HK-2 (cell line): ENCODE results near the gene PRR14L.
A peak's percentile ranks its signal among the peaks of the same experiment; 100 is the strongest.
"Not testable (repeated sequence)": the region's sequence is repeated elsewhere in the genome, so short reads cannot be mapped to it uniquely, and the experiment has no call there.

Experiments
- DNase-seq: peaks from one replicate; pipeline ENCODE4 v3.0.0-alpha.2; 2018; ENCODE audit not compliant: unreplicated experiment

The PRR14L gene

DNA sequence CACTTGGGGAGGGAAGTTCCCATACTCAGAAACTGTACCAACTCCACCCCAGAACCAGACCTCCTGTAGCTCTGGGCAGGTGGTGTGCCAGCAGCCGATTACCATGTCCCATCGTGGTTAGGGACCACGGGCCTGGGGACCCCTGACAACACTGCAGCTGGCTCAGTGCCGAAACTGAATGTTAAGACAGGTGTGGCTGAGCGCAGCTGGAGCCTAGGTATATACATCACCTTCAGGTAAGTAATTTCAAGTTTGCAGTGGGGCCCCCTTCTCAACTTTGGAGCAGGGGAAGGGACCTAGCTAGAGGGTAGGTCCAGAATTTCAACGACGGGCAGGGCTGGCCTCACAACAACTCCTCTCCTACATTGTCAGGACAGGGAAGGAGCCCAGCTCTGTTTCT lies 67.2 kb downstream of the PRR14L start:
- DNase-seq = no peak

- no peak for DNase-seq
These were observed 68.3 kb downstream of the PRR14L start for GRCh38 chr22:31681349-31682345.

DNA sequence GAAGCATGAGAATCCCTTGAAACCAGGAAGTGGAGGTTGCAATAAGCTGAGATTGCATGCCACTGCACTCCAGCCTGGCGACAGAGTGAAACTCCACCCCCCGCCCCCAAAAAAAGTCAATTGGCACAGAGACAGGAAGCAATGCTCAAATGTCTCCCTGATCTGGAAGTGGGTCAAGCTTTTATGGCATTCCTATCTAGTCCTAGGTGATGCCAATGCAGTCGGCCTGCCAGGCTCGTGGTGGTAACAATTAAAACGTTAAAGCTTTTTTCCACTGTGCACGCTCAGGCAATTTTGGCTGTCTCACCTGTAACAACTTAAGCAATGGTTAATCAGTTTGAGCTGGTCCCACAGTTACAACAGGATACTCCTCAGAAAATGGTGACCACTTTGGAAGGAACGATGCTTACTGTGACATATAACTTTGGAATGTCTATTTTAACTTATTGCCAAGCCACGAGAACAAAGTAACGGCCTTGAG lies 69.0 kb downstream of the PRR14L start:
- DNase-seq = peak; percentile 18

DNA sequence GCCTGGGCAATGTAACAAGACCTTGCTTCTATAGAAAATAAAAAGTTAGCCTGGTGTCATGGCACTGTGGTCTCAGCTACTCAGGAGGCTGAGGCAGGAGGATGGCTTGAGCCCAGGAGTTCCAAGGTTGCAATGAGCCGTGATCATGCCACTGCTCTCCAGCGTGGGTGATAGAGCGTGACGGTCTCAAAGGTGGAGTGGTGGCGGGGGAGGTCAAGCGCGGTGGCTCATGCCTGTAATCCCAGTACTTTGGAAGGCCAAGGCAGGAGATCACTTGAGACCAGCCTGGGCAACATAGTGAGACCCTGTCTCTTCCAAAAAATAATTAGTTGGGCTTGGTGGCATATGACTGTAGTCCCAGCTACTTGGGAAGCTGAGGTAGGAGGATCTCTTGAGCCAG lies 71.2 kb downstream of the PRR14L start:
- no peak for DNase-seq

GRCh38 chr22:31676700-31677099 lies 73.2 kb downstream of the PRR14L start:
- DNase-seq = no peak

- not testable (repeated sequence) for DNase-seq
These were observed 75.7 kb downstream of the PRR14L start for GRCh38 chr22:31674219-31674618.

DNA sequence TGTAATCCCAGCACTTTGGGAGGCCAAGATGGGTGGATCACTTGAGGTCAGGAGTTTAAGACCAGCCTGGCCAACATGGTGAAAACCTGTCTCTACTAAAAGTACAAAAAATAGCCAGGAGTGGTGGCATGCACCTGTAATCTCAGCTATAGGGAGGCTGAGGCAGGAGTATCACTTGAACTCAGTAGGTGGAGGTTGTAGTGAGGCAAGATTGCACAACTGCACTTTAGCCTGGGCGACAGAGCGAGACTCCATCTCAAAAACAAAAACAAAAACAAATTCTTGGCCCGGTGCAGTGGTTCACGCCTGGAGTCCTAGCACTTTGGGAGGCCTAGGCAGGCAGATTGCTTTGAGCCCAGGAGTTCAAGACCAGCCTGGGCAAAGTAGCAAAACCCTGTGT lies 81.1 kb downstream of the PRR14L start:
- not testable (repeated sequence) for DNase-seq

- DNase-seq = no peak
These were observed 87.3 kb downstream of the PRR14L start for GRCh38 chr22:31662668-31663037.

GRCh38 chr22:31661851-31662667 lies 87.9 kb downstream of the PRR14L start, which contains the start of gene PISD:
TSS of gene PISD (minus strand) at chr22:31662215. CDS start at chr22:31662208, 7 bp downstream.
- peak; percentile 95 for DNase-seq

DNA sequence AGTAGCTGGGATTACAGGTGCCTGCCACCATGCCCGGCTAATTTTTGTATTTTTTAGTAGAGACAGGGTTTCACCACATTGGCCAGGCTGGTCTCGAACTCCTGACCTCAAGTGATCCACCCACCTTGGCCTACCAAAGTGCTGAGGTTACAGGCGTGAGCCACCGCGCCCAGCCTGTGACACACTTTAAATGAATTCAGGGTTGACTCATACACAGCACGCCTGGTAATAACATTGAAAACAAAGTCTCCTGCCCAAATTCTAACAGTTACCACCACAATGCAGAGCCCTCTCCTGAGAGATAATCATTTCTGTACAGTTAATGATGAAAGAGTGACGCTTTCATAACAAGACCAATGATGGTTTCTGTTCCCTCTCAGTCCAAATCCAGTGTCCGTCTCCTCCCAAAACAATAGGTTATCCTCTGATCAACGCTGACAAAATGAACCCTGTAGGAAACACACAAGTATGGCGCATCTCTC lies 89.0 kb downstream of the PRR14L start:
- DNase-seq = peak; percentile 63

- no peak for DNase-seq
These were observed 90.7 kb downstream of the PRR14L start for GRCh38 chr22:31659246-31659645.

DNA sequence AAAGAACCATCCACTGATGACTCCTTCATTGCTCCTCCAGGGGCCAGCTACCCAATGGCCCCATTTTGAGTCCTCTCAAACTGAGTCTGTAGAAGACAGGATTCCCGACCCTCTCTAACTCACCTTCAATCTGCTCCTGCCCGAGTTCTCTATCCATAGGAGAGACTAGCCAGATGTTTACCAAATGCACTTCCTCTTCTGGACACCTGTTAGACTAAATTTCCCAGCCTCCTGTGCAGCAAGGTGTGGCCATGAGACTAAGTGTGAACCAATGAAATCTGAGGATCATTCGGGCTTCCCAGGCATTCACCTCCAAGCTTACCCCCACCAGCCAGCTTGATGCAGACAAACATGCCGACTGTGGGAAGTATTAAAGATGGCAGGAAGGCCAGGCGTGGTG lies 95.5 kb downstream of the PRR14L start:
- no peak for DNase-seq

DNA sequence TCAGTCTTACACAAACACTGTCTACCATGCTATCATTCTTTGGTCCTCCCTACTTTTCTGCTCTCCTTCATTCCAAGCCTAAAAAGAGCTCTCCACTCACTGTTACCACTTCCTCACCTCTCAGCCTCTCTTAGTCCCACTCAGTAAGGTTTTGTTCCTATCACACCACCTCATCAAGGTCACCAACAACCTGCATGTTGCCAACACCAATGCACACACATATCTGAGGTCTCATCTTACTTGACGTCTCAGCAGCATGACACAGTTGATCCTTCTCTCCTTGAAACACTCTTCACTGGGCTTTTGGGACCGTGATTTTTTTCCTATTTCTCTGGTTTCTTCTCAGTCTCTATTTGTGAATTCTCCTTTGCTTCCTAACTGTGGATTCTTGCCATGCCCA lies 96.0 kb downstream of the PRR14L start:
- DNase-seq = no peak

DNA sequence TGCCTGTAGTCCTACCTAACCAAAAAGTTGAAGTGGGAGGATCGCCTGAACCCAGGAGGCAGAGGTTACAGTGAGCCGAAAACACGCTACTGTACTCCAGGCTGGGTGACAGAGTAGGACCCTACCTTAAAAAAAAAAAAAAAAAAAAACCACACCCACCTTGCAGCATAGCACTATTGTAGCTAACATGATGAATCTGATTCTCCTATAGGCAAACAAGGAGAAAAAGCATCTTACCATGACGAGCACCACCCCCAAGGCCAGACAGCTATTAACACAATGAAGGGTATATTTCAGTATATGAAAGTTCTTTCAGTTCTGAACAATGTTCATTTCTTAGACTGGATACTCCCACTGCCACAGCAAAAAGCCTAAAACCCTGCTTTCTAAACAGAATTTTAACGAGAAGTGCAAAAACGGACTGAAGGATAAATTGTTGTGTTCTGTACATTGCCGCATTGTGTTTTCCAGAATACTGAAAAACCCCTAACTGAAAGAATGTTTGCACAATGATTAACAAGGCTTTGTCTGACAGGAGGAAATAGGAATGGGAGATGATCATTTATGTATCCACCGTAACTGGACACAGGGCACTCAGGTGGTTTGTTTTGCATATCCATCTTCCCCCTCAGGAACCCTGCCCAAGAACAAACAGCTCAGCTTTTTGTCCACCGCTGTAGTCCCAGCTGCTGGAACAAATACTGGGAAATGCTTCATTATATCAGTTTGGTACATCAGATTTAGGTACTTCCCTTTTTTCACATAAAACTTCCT lies 96.8 kb downstream of the PRR14L start:
- DNase-seq = no peak

DNA sequence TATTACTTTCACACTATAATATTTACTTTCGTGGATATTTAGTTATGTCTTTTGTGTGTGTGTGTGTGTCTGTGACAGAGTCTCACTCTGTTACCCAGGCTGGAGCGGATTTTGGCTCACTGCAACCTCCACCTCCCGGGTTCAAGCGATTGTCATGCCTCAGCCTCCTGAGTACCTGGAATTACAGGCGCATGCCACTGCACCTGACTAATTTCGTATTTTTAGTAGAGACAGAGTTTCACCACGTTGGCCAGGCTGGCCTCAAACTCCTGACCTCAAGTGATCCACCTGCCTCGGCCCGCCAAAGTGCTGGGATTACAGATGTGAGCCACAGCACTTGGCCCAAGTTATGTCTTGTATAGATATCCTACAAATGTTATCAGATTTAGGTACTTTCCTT lies 97.8 kb downstream of the PRR14L start:
- no peak for DNase-seq

- no peak for DNase-seq
These were observed 98.3 kb downstream of the PRR14L start for GRCh38 chr22:31651664-31652063.

DNA sequence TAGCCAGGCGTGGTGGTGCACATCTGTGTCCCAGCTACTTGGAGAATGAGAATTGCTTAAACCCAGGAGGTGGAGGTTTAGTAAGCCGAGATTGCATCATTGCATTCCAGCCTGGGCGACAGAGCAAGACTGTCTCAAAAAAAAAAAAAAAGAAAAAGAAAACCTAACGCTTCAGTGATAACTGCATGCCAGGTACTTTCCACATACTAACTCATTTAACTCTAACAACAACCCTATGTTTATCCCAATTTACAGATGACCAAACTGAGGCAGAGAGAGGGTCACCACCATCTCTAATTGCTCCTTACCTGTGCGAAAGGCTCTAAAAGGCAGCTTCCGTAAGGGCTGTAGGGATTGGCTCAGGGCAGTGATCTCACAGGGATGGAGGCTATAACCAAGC lies 99.5 kb downstream of the PRR14L start:
- no peak for DNase-seq

DNA sequence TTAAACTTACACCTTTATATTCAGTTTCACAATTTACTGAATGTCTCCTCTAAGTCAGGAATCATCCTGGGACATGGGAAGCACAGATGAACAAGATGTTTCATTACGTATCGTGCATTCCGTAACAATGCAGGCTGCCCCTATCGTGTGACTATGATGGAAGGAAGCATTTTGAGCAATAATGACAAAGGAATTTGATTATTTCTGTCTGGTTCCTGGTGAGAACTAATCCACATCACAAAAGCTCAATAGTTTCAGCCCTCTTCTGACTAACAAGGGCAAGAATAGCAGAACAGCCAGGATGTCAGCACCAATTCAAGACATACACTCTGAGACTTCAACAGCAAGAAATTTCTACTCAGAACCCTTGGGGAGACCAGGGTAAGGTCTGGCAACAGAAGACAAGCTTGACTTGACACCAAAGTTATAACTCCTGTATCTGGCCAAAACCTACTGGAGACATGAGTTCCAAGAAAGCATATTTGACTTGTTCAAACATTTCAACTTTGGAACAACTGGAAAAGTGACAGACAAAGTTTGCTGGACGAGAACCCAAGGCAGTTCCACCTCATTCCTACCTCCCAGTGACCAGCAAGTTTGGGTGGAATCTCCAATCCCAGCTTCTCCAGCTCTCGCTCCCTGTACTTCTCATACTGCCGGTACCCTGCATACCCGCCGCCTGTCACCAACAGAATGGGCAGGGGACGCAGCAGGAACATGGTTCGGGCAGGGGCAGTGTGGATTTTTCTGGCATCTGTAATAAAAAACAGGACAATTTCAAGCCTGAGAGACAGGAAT lies 102.2 kb downstream of the PRR14L start:
- DNase-seq = no peak

- no peak for DNase-seq
These were observed 102.9 kb downstream of the PRR14L start for GRCh38 chr22:31647066-31647465.

- peak; percentile 71 for DNase-seq
These were observed 103.5 kb downstream of the PRR14L start for GRCh38 chr22:31646186-31647019.
